Anterior cingulate cortex (tissue), 58 donors: Measurements from ENCODE around the gene ADNP2.

Source experiments
- DNase-seq, 58 donors: peaks; one replicate each; lab custom pipeline; 2025; lab: John Stamatoyannopoulos, UW

The ADNP2 gene

GRCh38 chr18:80168982-80169381 is 59.9 kb downstream of the ADNP2 start:
- DNase-seq = no peak

- DNase-seq = no peak
Observed at GRCh38 chr18:80169607-80170006, 60.5 kb downstream of the ADNP2 start.

- no peak for DNase-seq
Observed at GRCh38 chr18:80170395-80171053, 61.5 kb downstream of the ADNP2 start.

- DNase-seq = peak in 32 of 58 donors; percentile 10 to 78 (median 25)
Observed at GRCh38 chr18:80171054-80171872, 62.2 kb downstream of the ADNP2 start.

- no peak for DNase-seq
Observed at GRCh38 chr18:80172056-80172455, 63.0 kb downstream of the ADNP2 start.

GRCh38 chr18:80173060-80173459 is 64.0 kb downstream of the ADNP2 start:
- DNase-seq = no peak

GRCh38 chr18:80175451-80176204 is 66.6 kb downstream of the ADNP2 start:
- DNase-seq = no peak

- DNase-seq = no peak
Observed at GRCh38 chr18:80176334-80177073, 67.4 kb downstream of the ADNP2 start.

- no peak for DNase-seq
Observed at GRCh38 chr18:80177128-80177527, 68.1 kb downstream of the ADNP2 start.

GRCh38 chr18:80178935-80179818 is 70.1 kb downstream of the ADNP2 start:
- DNase-seq = no peak

GRCh38 chr18:80179857-80180558 is 70.9 kb downstream of the ADNP2 start:
- no peak for DNase-seq

GRCh38 chr18:80180778-80181564 is 71.9 kb downstream of the ADNP2 start:
- no peak for DNase-seq

GRCh38 chr18:80181642-80182461 is 72.8 kb downstream of the ADNP2 start:
- no peak for DNase-seq

- DNase-seq = no peak
Observed at GRCh38 chr18:80182855-80183254, 73.8 kb downstream of the ADNP2 start.

- no peak for DNase-seq
Observed at GRCh38 chr18:80183273-80184050, 74.4 kb downstream of the ADNP2 start.

- DNase-seq = no peak
Observed at GRCh38 chr18:80184243-80184772, 75.2 kb downstream of the ADNP2 start.
